ENCODE data around the gene TOPORS.

DNA sequence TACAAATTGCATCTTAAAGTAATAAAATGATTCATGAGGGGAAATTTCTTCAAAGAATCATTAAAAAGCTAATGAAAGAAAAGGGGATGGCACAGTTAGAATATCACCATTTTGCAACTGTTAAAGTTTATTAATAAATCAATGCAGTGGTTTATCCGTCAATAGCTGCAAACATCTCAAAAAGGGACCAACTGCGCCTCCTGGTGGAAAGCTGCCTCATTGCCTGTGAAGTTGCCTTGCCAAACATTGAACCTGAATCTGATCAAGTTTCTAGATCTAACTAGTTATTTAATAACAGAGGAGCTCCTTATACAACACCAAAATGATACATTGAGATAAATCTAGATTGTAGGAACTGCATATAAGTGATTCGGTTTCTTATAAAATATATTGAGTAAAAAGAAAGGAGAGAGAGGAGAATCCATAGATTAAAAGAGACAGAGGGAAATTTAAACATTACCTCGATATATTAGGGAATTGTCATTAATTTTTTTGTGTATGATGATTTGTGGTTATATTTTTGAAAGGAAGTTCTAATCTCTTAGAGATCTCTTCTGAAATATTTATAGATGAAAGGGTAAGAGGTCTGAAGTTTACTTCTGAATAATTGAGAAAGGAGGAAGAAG lies 27.4 kb upstream of the TOPORS start:
- no peak for TF ChIP-seq POLR2A (IDR thresholded peaks at IDR 0.05)
- TF ChIP-seq, protein P1, sequence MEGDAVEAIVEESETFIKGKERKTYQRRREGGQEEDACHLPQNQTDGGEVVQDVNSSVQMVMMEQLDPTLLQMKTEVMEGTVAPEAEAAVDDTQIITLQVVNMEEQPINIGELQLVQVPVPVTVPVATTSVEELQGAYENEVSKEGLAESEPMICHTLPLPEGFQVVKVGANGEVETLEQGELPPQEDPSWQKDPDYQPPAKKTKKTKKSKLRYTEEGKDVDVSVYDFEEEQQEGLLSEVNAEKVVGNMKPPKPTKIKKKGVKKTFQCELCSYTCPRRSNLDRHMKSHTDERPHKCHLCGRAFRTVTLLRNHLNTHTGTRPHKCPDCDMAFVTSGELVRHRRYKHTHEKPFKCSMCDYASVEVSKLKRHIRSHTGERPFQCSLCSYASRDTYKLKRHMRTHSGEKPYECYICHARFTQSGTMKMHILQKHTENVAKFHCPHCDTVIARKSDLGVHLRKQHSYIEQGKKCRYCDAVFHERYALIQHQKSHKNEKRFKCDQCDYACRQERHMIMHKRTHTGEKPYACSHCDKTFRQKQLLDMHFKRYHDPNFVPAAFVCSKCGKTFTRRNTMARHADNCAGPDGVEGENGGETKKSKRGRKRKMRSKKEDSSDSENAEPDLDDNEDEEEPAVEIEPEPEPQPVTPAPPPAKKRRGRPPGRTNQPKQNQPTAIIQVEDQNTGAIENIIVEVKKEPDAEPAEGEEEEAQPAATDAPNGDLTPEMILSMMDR (IDR thresholded peaks at IDR 0.05) = peak; percentile 74 to 82 (median 81)
- no peak for TF ChIP-seq EP300 (IDR thresholded peaks at IDR 0.05)

All from upper lobe of left lung (tissue), 4 donors.